Mesendoderm (in vitro differentiated cells): ENCODE data around the gene PPP1R3E.

Source experiments
- DNase-seq: peaks from one replicate; pipeline ENCODE4 v3.0.0; 2013
- H2AK5ac ChIP-seq: 2 replicates; pipeline ENCODE4 v1.6.1; 2013; ENCODE audit warnings: low read length, inconsistent platforms
- H2BK120ac ChIP-seq: 2 replicates; pipeline ENCODE4 v1.6.1; 2013; ENCODE audit warnings: low read depth, mild to moderate bottlenecking, low read length, moderate library complexity, mixed read lengths
- H2BK15ac ChIP-seq: replicated peaks from 2 replicates; pipeline ENCODE4 v1.6.1; 2013; ENCODE audit warnings: low read depth, mild to moderate bottlenecking, moderate library complexity
- H2BK5ac ChIP-seq: 2 replicates; pipeline ENCODE4 v1.6.1; 2013; ENCODE audit warnings: low read length, inconsistent platforms
- H3K18ac ChIP-seq: 2 replicates; pipeline ENCODE4 v1.6.1; 2013; ENCODE audit warnings: mild to moderate bottlenecking, low read length, mixed read lengths
- H3K23ac ChIP-seq: one replicate; pipeline ENCODE4 v1.6.1; 2013; ENCODE audit warnings: low read length
- H3K27ac ChIP-seq: 2 replicates; pipeline ENCODE4 v1.5.1; 2013; ENCODE audit warnings: low read depth, mild to moderate bottlenecking, inconsistent platforms, low read length, moderate library complexity
- H3K27me3 ChIP-seq: 2 replicates; pipeline ENCODE4 v1.6.1; 2013; ENCODE audit warnings: low read length, control low read depth, mild to moderate bottlenecking, inconsistent platforms; ENCODE audit not compliant: insufficient read depth, poor library complexity
- H3K36me3 ChIP-seq: 2 replicates; pipeline ENCODE4 v1.6.1; 2013; ENCODE audit warnings: low read length, inconsistent platforms; ENCODE audit not compliant: control insufficient read depth, insufficient read depth
- H3K4ac ChIP-seq: one replicate; pipeline ENCODE4 v1.6.1; 2013; ENCODE audit warnings: low read depth, mild to moderate bottlenecking, low read length, moderate library complexity
- H3K4me1 ChIP-seq: 2 replicates; pipeline ENCODE4 v1.6.1; 2013; ENCODE audit warnings: low read depth, low read length, inconsistent platforms; ENCODE audit not compliant: control insufficient read depth
- H3K4me2 ChIP-seq: 2 replicates; pipeline ENCODE4 v1.6.1; 2013; ENCODE audit warnings: low read length
- H3K4me3 ChIP-seq: 2 replicates; pipeline ENCODE4 v1.5.1; 2013; ENCODE audit warnings: mild to moderate bottlenecking, low read length
- H3K56ac ChIP-seq: one replicate; pipeline ENCODE4 v1.6.1; 2013; ENCODE audit warnings: low read length
- H3K79me1 ChIP-seq: 2 replicates; pipeline ENCODE4 v1.6.1; 2013; ENCODE audit warnings: low read length, inconsistent platforms
- H3K79me2 ChIP-seq: 2 replicates; pipeline ENCODE4 v1.6.1; 2013; ENCODE audit warnings: mild to moderate bottlenecking, low read length; ENCODE audit not compliant: control insufficient read depth, insufficient read depth
- H3K9ac ChIP-seq: 2 replicates; pipeline ENCODE4 v1.6.1; 2013; ENCODE audit warnings: low read length, inconsistent platforms
- H4K5ac ChIP-seq: one replicate; pipeline ENCODE4 v1.6.1; 2013; ENCODE audit warnings: low read length
- H4K8ac ChIP-seq: one replicate; pipeline ENCODE4 v1.6.1; 2013; ENCODE audit warnings: low read depth, mild to moderate bottlenecking, control low read depth, low read length, moderate library complexity
- WGBS: extraction: QIAGEN DNeasy Blood & Tissue Kit; methylation state at CpG from one replicate; pipeline ENCODE4 v1.1.7; 2013; ENCODE audit warnings: low lambda C conversion rate, missing lambda C conversion rate; ENCODE audit not compliant: insufficient coverage; ENCODE audit errors: extremely low coverage; 5-methylcytosine and 5-hydroxymethylcytosine counted together

The PPP1R3E gene

DNA sequence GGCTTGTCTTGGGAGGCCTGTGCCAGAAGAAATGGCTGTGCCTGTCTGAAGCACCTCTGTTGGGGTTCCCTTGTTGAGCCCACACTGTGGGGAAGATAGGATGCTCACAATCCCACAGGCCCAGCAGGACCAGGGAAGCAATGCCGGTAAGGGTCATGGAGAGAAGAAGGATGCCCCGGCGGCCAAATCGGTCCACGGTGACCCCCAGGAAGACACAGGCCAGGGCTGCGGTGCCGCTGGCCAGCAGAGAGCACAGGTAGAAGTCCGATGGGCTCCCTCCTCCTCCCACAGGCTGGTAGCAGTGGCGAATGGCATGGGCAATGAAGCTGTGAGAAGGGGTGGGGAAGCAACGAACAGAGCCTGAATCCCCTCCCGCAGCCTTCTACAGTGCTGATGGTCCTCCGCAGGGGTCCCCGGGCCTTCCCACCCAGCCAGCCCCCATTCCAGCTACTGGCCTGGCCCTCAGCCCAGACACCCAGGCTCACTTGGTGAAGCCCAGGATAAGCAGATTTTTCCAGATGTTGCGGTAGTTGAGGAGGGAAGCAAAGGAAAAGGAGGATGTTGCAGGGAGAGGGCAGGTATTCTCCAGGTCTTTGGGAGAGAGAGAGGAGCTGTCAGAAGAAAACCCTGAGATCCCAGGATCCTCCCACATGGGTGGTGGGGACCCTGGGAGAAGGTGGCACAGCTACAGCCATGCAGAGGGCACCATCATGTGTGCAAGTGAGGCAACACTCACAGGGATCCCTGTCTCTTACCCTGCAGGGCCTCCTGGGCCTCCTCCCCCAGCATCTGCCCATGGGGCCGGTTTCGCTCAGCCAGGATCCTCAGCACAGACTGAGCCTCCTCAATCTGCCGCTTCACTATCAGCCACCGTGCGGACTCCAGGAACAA is 45.0 kb upstream of the PPP1R3E start:
- Histone ChIP-seq H3K56ac (no peak overlapping the region), H3K18ac (no peak overlapping the region)
- no peak for DNase-seq

DNA sequence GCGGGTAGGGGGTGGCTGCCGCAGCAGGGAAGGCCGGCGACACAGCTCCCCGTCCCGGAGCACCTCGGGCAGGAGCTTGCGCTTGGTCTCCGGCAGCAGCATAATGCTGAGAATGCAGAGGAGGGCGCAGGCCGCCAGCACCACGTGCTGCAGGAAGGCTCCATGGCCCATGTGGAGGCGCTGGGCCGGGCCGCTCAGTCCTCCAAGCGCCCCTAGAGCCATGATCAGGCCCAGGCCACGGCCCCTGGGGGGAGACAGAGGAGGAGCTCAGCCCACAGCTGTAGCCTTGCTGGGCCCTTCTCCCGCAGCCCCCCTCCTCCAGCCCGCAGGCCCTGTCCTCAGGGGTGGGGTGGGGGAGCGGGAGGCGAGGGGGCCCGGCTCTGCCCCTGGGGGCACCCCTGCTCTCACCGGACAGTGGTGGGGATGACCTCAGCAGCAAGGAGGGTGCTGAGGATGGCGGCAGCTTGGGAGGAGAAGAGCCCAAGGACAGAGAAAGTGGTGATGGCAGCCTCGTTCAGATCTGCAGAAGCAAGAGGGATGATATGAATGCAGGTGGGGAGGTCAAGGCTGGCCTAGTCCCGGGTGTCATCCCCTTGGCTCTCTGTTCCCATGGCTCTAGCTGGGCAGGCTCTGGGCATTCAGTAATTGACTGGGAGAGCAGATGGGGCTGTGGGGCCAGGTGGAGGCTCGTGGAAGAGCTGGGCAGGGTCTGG is 44.2 kb upstream of the PPP1R3E start:
- Histone ChIP-seq H2BK120ac (no peak overlapping the region), H3K56ac (peak overlapping the region; percentile 17), H3K23ac (no peak overlapping the region), H4K8ac (no peak overlapping the region), H3K27ac (no peak overlapping the region), H2BK15ac (no peak overlapping the region), H3K4me1 (no peaks in the 10 kb centered on the region), H2BK5ac (no peak overlapping the region), H3K9ac (no peak overlapping the region), H3K4ac (no peak overlapping the region), H3K36me3 (no peaks in the 10 kb centered on the region), H3K27me3 (no peaks in the 10 kb centered on the region), H3K18ac (no peak overlapping the region), H3K4me2 (no peak overlapping the region), H3K4me3 (no peak overlapping the region), H4K5ac (no peak overlapping the region), H3K79me1 (no peaks in the 10 kb centered on the region), H2AK5ac (no peak overlapping the region), H3K79me2 (no peaks in the 10 kb centered on the region)
- no peak for DNase-seq
- WGBS = no CpG with 5 or more reads among the region's 27 CpGs

More for the DNA sequence above, 45.0 kb upstream of the PPP1R3E start:
- no peaks in the 10 kb centered on the region for H3K4me1 ChIP-seq
- H3K79me1 ChIP-seq = no peaks in the 10 kb centered on the region
- no peak overlapping the region for H4K5ac ChIP-seq
- H2BK5ac ChIP-seq = no peak overlapping the region
- no peak overlapping the region for H2BK15ac ChIP-seq
- no peak overlapping the region for H3K27ac ChIP-seq
- H4K8ac ChIP-seq = no peak overlapping the region
- no peaks in the 10 kb centered on the region for H3K36me3 ChIP-seq
- H3K4me3 ChIP-seq = no peak overlapping the region
- H3K9ac ChIP-seq = no peak overlapping the region
- no peak overlapping the region for H3K23ac ChIP-seq
- H3K4ac ChIP-seq = no peak overlapping the region
- H2BK120ac ChIP-seq = no peak overlapping the region
- WGBS = no CpG with 5 or more reads among the region's 19 CpGs
- H2AK5ac ChIP-seq = no peak overlapping the region
- no peaks in the 10 kb centered on the region for H3K27me3 ChIP-seq
- no peak overlapping the region for H3K4me2 ChIP-seq
- no peaks in the 10 kb centered on the region for H3K79me2 ChIP-seq

DNA sequence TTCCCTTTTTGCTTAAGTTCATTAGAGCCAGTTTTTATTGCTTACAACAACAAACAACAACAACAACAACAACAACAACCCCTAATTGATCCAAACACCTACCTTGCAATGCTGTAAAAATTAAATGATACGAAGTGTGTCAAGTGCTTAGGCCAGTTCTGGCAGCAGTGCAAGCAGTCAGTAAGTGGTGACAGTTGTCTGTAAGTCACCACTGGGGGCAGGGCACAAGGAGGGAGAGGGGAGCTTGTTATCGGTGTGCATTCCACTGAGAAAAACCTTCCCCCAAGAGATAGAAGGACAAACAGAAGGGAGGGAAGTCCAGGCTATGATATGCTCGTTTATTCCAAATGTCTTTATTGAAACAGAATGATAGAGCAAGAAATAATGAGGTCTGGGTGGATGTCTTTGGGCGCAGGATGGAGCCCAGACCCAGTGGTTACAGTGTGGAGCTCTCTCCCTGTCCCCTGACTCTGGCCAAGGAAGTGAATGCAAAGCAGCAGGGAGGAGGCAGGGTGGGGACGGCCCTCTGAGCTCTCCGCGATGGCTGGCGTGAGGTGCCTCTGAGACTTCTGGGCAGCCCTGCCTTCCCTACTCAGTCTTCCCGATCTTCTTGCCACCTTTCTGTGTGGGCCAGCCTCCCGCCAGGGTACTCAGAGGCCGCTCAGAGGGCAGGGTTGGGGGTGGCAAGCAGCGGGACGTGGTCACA is 43.5 kb upstream of the PPP1R3E start:
- Histone ChIP-seq H4K5ac (no peak overlapping the region), H2BK5ac (no peak overlapping the region), H3K18ac (no peak overlapping the region), H3K56ac (peak overlapping the region; percentile 17), H3K23ac (no peak overlapping the region), H3K27ac (no peak overlapping the region), H2BK120ac (no peak overlapping the region), H3K4ac (no peak overlapping the region), H2AK5ac (no peak overlapping the region), H3K4me1 (no peaks in the 10 kb centered on the region), H3K9ac (no peak overlapping the region), H3K4me2 (no peak overlapping the region), H3K4me3 (no peak overlapping the region), H3K79me1 (no peaks in the 10 kb centered on the region), H3K79me2 (no peaks in the 10 kb centered on the region), H3K36me3 (no peaks in the 10 kb centered on the region), H2BK15ac (no peak overlapping the region), H4K8ac (no peak overlapping the region), H3K27me3 (no peaks in the 10 kb centered on the region)
- DNase-seq = peak; percentile 70
- no CpG with 5 or more reads among the region's 13 CpGs for WGBS

DNA sequence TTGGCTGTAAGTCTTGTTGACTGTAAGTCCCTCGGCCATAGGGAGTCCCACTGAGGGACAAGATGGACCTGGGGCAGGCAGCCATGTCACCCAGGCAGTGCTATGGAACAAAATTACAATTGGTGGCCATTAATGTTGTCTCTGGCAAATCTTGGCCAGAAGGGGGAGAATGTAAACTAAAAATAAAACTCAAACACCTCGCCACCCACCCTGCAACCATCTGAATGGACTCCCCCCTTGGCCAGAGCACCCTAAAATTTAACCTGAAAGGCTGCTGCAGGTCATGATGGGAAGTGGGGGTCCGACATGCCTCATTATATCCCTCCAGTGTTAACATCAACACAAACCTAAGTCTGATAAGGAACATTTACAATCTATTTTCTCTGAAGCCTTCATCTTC is 41.8 kb upstream of the PPP1R3E start:
- DNase-seq = no peak
- H3K4ac ChIP-seq = no peak overlapping the region
- H3K79me2 ChIP-seq = no peaks in the 10 kb centered on the region
- H3K27ac ChIP-seq = no peak overlapping the region
- no peaks in the 10 kb centered on the region for H3K4me1 ChIP-seq
- no peak overlapping the region for H3K4me2 ChIP-seq
- no peak overlapping the region for H2BK120ac ChIP-seq
- no peak overlapping the region for H2BK5ac ChIP-seq
- H3K79me1 ChIP-seq = no peaks in the 10 kb centered on the region
- no peaks in the 10 kb centered on the region for H3K36me3 ChIP-seq
- no peak overlapping the region for H3K56ac ChIP-seq
- H3K4me3 ChIP-seq = no peak overlapping the region
- H3K27me3 ChIP-seq = no peaks in the 10 kb centered on the region
- H3K18ac ChIP-seq = no peak overlapping the region
- no peak overlapping the region for H3K23ac ChIP-seq
- no CpG with 5 or more reads among the region's 3 CpGs for WGBS
- no peak overlapping the region for H3K9ac ChIP-seq
- H2AK5ac ChIP-seq = no peak overlapping the region
- H2BK15ac ChIP-seq = no peak overlapping the region
- H4K8ac ChIP-seq = no peak overlapping the region
- H4K5ac ChIP-seq = no peak overlapping the region

DNA sequence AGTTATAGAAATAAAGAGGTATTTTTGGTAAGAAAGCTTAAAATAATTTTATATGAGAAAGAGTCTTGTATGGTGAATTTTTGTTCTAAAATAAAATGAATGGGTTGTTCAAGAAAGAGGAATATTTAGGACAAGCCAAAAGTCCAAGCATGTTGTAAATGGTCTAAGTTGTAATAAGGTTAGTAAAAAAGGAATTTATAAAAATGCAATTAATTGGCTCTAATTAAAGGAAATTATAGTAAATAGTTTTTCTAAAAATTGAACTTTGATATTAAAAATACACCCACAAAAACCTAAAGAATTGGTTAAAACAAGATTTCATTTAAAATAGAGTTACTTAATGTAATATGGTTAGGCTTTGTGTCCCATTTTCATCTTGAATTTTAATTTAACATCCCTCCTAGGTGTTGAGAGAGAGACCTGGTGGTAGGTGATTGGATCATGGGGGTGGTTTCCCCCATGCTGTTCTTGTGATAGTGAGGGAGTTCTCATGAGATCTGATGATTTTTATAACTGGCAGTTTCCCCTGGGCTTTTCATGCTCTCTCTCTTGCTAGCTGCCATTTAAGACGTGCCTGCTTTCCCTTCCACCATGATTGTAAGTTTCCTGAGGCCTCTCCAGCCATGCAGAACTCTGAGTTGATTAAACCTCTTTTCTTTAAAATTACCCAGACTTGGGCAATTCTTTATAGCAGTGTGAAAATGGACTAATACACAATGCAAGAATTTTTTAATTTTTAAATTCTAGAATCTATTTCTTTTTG is 37.0 kb upstream of the PPP1R3E start:
- Histone ChIP-seq H3K4ac (no peak overlapping the region), H3K4me2 (no peak overlapping the region), H3K27me3 (no peaks in the 10 kb centered on the region), H4K8ac (no peak overlapping the region), H3K9ac (no peak overlapping the region), H2BK15ac (no peak overlapping the region), H3K36me3 (no peaks in the 10 kb centered on the region), H3K4me1 (no peaks in the 10 kb centered on the region), H2BK120ac (no peak overlapping the region), H3K56ac (no peak overlapping the region), H4K5ac (no peak overlapping the region), H2AK5ac (no peak overlapping the region), H3K79me1 (no peaks in the 10 kb centered on the region), H3K27ac (no peak overlapping the region), H3K4me3 (no peak overlapping the region), H3K23ac (no peak overlapping the region), H2BK5ac (no peak overlapping the region), H3K79me2 (no peaks in the 10 kb centered on the region), H3K18ac (no peak overlapping the region)
- WGBS = no CpG with 5 or more reads among the region's 1 CpG
- peak; percentile 50 for DNase-seq
